GM19025 (cell line): ENCODE results near the gene PPP2R5C.

Source experiments
- ATAC-seq: cut with Tn5 transposase; IDR thresholded peaks from one replicate; pipeline ENCODE4 v1.9.1; 2021; ENCODE audit warnings: mild to moderate bottlenecking, low read depth, moderate library complexity; ENCODE audit not compliant: unreplicated experiment

Gene PPP2R5C

DNA sequence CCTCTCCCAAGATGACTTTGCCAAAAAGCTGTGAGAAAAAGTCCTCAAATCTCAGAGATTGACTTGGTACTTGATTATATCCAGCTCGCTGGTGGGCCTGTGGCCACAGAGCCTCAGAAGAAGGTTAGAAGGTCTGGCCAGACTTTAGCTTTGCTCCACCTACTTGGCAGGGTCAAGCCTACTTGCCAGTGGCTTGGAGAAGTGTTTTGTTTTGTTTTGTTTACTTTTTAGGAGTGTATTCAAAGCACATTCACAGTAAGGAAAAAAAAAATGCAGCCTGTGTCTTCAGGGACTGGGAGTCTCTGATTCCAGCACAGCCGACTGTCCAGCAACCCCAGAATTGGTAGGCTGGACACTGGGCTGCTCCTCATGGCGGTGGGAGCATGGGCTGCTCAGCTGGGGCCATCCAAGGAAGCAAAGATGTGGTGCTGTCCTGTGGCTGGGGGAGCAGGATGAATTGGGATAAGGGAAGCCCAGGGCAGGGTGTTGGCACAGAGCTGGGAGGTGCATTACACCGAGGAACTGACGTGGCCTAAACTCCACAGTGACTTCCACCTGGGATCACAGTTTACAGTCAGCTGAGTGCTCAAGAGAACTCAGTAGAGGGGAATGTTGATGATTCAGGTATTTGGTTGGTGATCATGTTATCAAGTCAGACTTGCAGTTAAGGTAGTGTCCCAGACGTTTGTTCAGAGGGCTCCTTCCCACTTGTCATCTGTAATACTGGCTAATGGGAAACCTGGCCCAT lies 73.5 kb downstream of the PPP2R5C start:
- ATAC-seq = no peak

- no peak for ATAC-seq
These were observed 74.1 kb downstream of the PPP2R5C start for GRCh38 chr14:101835566-101835965.

- no peak for ATAC-seq
These were observed 74.6 kb downstream of the PPP2R5C start for GRCh38 chr14:101836135-101836534.

DNA sequence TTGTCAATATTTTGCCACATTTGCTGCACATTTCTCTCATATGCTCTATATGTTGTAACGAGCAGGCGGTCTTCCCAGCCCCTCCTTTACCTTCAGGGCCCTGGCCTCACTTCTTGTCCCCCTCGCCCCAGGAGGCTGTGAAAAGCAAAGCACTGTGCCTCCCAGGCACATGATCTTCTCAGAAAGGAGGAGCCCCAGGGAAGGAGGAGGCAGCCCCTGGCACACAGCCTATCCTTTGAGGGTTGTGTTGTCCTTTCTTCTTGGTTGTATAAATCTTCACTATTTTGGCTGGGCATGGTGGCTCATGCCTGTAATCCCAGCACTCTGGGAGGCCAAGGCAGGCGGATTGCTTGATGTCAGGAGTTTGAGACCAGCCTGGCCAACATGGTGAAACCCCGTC lies 77.0 kb downstream of the PPP2R5C start:
- no peak for ATAC-seq

GRCh38 chr14:101839236-101839635 lies 77.7 kb downstream of the PPP2R5C start:
- ATAC-seq = peak; percentile 53

DNA sequence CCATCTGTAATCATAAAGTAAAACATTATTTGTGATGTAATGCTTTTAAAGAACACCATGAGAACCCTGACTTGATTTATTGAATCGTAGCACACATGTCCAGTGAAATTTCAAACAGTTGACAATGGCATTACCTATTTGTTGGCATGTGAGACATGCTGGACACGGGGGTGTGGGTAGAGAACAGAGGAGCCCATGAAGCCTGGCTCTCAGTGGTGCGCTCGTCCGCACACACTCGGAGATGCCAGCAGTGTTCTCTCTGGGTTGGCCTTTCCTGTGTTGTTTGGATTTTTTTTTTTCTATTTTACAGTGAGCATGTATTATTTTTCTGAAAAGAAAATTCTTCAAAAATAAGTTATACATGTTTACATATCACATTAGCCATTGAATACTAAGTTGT lies 78.2 kb downstream of the PPP2R5C start:
- no peak for ATAC-seq

DNA sequence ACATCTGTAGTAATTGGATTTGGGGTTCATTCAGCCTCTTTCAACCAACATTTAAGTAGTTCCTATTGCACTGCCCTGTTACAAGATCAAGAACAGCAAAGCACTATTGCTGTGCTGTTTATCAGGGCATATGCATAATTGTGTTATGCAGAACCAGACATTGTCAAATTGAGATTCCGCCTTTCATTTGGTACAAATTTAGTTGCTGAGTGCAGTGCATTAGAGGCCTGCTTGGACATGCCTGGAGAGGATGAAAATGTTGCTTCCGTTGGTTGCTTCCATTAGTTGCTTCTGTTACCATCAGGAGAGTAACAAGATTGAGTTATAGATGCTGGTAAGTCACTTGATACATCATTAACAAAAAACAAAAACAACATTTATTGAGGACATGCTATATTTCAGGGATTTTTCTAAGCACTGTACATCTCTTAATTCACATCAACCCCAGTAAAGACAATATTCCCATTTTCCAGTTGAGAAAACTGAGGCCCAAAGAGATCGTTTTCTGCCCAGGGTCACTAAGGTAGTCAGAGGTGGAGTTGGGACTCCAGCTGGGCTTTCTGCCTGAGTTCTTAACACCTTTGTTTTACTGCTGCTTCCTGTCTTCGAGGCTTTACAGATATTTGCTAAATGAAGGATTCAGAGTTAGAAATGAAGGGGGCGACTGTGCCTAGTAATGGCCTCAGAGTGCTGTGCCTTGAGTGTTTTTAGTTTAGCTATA lies 79.3 kb downstream of the PPP2R5C start:
- ATAC-seq = no peak

DNA sequence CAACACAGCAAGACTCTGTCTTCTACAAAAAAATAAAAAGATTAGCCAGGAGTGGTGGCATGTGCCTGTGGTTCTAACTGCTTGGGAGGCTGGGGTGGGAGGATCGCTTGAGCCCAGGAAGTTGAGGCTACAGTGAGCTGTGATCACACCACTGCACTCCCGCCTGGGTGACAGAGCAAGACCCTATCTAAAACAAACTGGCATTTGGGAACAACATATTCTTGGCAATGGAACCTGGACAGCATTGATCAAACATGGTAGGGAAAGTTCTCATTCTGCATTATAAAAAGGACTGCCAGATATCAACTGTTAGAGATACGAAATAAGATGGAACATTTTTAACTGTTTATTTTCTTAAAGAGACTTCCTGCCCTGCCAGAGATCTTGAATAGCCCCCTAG lies 81.5 kb downstream of the PPP2R5C start:
- no peak for ATAC-seq

- no peak for ATAC-seq
These were observed 82.2 kb downstream of the PPP2R5C start for GRCh38 chr14:101843665-101844064.

- ATAC-seq = no peak
These were observed 82.7 kb downstream of the PPP2R5C start for GRCh38 chr14:101844219-101844618.

GRCh38 chr14:101844751-101845150 lies 83.2 kb downstream of the PPP2R5C start:
- ATAC-seq = no peak

DNA sequence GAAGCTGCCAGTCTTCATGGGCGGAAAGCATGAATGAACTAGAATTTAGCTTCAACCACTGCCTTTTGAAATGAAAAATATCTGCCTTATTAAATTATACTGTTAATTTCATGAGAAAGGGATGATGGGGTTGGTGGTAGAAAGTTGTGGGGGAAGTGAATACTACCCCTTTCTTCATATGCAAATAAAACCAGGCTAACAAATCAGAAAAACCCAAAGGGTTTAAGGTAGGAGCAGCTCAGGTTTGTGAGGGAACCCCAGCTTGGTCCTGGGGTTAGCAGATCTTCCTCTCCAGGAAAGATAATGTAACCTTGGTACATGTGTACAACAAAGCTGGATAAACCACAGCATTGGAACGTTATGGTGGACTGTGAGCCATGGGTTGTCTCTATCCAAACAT lies 84.0 kb downstream of the PPP2R5C start:
- no peak for ATAC-seq

GRCh38 chr14:101845896-101846295 lies 84.4 kb downstream of the PPP2R5C start:
- ATAC-seq = no peak

- ATAC-seq = no peak
These were observed 87.6 kb downstream of the PPP2R5C start for GRCh38 chr14:101849125-101849524.

DNA sequence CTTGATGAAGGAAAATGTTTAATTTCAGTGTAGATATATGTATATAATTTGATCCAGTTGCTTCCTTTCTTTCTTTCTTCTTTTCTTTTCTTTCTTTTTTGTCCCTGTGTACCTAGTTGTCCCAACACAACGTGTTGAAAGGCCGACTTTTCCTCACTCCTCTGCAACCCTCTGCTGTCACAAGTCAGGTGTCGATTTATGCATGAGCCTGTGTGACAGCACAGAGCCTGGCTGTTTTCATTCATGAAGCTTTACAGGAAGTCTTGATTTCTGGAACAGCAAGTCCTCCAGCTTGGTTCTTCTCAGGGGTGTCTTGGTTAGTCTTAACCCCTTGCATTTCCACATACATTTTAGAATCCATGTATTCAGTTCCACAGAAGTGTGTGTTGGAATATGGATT lies 88.1 kb downstream of the PPP2R5C start:
- ATAC-seq = no peak

GRCh38 chr14:101851183-101851582 lies 89.7 kb downstream of the PPP2R5C start:
- no peak for ATAC-seq

DNA sequence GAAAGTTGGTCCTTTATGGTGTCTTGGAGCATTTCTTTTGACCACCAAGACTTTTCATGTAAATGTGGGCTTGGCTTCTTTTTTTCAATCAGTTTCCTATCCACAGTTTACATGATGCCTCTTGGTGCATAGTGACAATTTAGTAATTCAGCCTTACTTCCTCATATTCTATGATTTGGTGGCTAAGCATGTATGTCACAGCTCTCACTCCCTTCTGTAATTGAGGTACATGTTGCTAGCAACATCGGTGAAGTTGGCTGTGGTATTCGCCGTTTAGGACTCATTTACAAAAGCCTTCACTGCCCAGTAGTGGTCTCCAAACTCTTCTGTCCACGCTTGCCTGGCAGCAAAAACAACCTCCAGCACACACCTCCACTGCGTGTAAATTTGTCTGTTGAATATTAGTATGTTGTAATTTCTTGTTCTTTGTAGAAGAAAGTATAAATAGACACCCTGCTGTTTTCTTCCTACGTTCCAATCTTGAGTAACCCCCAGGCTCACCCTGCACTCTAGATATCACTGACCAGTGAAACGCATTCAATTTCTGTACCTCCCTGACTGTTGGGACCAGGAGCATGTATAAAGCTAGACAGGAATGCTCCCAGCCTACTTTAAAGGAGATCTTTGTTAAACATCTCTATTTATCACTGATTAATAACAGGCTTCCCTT lies 90.4 kb downstream of the PPP2R5C start:
- no peak for ATAC-seq

DNA sequence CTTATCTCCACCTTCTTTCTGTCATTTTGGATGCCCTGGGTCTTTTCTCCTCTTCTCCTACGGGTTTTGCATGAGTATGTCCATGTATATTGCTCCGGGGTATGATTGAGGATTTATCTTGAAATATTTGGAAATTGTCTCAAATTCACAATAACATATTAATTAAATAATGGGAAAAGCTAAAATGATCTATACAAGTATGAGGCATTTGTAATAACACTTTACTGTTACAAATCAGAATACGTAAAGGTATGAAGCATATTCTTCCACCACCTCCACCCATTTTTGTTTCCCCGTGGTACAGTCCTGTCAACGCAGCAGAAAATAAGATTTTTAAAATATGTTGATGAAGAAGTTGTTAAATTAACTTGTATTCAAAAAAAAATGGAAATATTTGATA lies 91.3 kb downstream of the PPP2R5C start:
- ATAC-seq = no peak

- ATAC-seq = no peak
These were observed 92.0 kb downstream of the PPP2R5C start for GRCh38 chr14:101853455-101854018.

DNA sequence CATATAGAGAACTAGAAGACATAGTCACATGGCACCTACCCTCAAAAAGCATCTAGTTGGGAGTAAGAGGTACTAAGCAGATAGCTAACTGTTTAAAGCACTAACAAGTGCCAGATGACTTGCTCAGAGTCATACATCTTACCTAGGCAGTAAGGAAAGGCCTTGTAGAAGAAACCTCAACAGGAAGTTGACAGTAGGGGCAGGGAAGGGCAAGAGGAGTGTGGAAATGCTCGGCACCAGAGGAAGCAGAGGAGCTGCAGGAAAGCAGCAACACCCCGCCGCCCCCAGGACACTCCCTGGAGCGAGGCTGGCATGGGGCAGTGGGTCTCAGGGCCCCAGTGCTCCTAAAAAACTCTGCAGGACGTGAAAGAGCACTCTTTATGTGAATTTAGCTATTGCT lies 92.9 kb downstream of the PPP2R5C start:
- ATAC-seq = no peak

DNA sequence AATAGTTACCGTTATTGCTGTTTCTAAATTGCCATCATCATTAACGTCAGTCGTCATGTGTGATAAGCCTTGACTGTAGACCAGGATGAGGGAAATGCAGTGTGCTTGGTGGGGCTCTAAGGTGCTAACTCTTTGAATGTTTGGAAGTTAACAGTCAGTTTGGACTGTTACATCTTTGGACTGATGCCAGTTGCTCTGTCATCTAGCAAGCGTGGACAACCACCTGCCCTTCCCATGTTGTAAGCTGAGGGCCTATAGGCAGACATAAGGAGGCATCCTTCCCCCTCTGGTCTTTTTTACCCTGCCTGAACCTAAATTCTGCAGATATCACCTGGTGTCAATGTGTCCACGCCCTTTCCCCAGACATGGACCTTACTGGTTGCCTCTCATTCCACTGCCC lies 94.4 kb downstream of the PPP2R5C start:
- ATAC-seq = no peak
